NCI-H146 treated with DMSO at 0.1 percent for 48 hours (cell line): ENCODE measurements around the gene COBLL1.
"Not testable (repeated sequence)": the region's sequence is repeated elsewhere in the genome, so short reads cannot be mapped to it uniquely, and the experiment has no call there.

ENCODE experiments used
- DNase-seq: peaks from one replicate; lab custom pipeline; 2025; ENCODE audit not compliant: unreplicated experiment; lab: John Stamatoyannopoulos, UW

Gene COBLL1

GRCh38 chr2:164841719-164842623 lies at the start of gene COBLL1:
TSS of gene COBLL1 (minus strand) at chr2:164841823. CDS start at chr2:164841196, 627 bp downstream.
- peak; percentile 63 for DNase-seq

- no peak for DNase-seq
These were observed 48.9 kb upstream of the COBLL1 start for GRCh38 chr2:164890544-164890943.

GRCh38 chr2:164888592-164888991 lies 47.0 kb upstream of the COBLL1 start:
- DNase-seq = no peak

- DNase-seq = no peak
These were observed 46.0 kb upstream of the COBLL1 start for GRCh38 chr2:164887434-164888144.

- no peak for DNase-seq
These were observed 40.7 kb upstream of the COBLL1 start for GRCh38 chr2:164882276-164882675.

GRCh38 chr2:164881524-164881923 lies 39.9 kb upstream of the COBLL1 start:
- DNase-seq = no peak

GRCh38 chr2:164879901-164880535 lies 38.4 kb upstream of the COBLL1 start:
- no peak for DNase-seq

GRCh38 chr2:164877927-164878326 lies 36.3 kb upstream of the COBLL1 start:
- no peak for DNase-seq

- no peak for DNase-seq
These were observed 35.5 kb upstream of the COBLL1 start for GRCh38 chr2:164877169-164877568.

- DNase-seq = no peak
These were observed 33.9 kb upstream of the COBLL1 start for GRCh38 chr2:164875334-164876205.

- DNase-seq = no peak
These were observed 31.7 kb upstream of the COBLL1 start for GRCh38 chr2:164873210-164873908.

- no peak for DNase-seq
These were observed 29.8 kb upstream of the COBLL1 start for GRCh38 chr2:164871404-164871803.

- DNase-seq = no peak
These were observed 27.8 kb upstream of the COBLL1 start for GRCh38 chr2:164869420-164869772.

- no peak for DNase-seq
These were observed 27.2 kb upstream of the COBLL1 start for GRCh38 chr2:164868563-164869419.

GRCh38 chr2:164867779-164868397 lies 26.3 kb upstream of the COBLL1 start:
- DNase-seq = no peak

GRCh38 chr2:164866381-164866780 lies 24.8 kb upstream of the COBLL1 start:
- not testable (repeated sequence) for DNase-seq

- DNase-seq = no peak
These were observed 19.0 kb upstream of the COBLL1 start for GRCh38 chr2:164860694-164861042.

- DNase-seq = not testable (repeated sequence)
These were observed 18.5 kb upstream of the COBLL1 start for GRCh38 chr2:164859906-164860693.
